Measurements from ENCODE around the gene CXCR6.

CXCR6 gene

GRCh38 chr3:45912435-45912834, 30.8 kb upstream of the CXCR6 start:
- Histone ChIP-seq H3K9me3 (ENCODE audit: insufficient read depth, low read length, severe bottlenecking) (no peaks in the 10 kb centered on the region), H2AFZ (ENCODE audit: low read depth, low read length) (no peak overlapping the region), H3K27me3 (ENCODE audit: insufficient read depth, low read length, poor library complexity) (no peaks in the 10 kb centered on the region), H3K36me3 (ENCODE audit: insufficient read depth, low read length) (peaks cover 80% of the 10 kb centered on the region), H3K9ac (ENCODE audit: low read depth, low read length) (peak overlapping the region; percentile 89), H3K27ac (ENCODE audit: low read length) (peak overlapping the region; percentile 99), H3K4me1 (ENCODE audit: insufficient read depth, low read length) (peaks cover 73% of the 10 kb centered on the region), H4K20me1 (ENCODE audit: insufficient read depth, low read length) (peaks cover 28% of the 10 kb centered on the region; the same call in 1 of the 2 replicates), H3K4me2 (ENCODE audit: insufficient read depth, low read length) (peak overlapping the region; percentile 89), H3K4me3 (ENCODE audit: low read depth in 1 of 2, low read length in 2 of 2) (peak overlapping the region; percentile 68 to 76), H3K79me2 (ENCODE audit: insufficient read depth, low read length) (peaks cover 94% of the 10 kb centered on the region)
- no peak for DNase-seq
- ATAC-seq (ENCODE audit: insufficient read depth, low read depth) = no peak
- TF ChIP-seq CTCF (IDR thresholded peaks at IDR 0.05; ENCODE audit: borderline replicate concordance, extremely low read depth, low read length, poor library complexity, severe bottlenecking) (no peak), EZH2 (IDR thresholded peaks at IDR 0.05; ENCODE audit: borderline replicate concordance, low read depth, low read length, severe bottlenecking) (no peak)

GRCh38 chr3:45914362-45915058, 28.8 kb upstream of the CXCR6 start:
- no peak for ATAC-seq (ENCODE audit: insufficient read depth, low read depth)
- H3K9ac ChIP-seq (ENCODE audit: low read depth, low read length) = peak overlapping the region; percentile 89
- H3K79me2 ChIP-seq (ENCODE audit: insufficient read depth, low read length) = peaks cover 94% of the 10 kb centered on the region
- H3K27me3 ChIP-seq (ENCODE audit: insufficient read depth, low read length, poor library complexity) = no peaks in the 10 kb centered on the region
- peak overlapping the region; percentile 99 for H3K27ac ChIP-seq (ENCODE audit: low read length)
- peak overlapping the region; percentile 89 for H3K4me2 ChIP-seq (ENCODE audit: insufficient read depth, low read length)
- peaks cover 73% of the 10 kb centered on the region for H3K4me1 ChIP-seq (ENCODE audit: insufficient read depth, low read length)
- no peaks in the 10 kb centered on the region for H3K9me3 ChIP-seq (ENCODE audit: insufficient read depth, low read length, severe bottlenecking)
- H3K36me3 ChIP-seq (ENCODE audit: insufficient read depth, low read length) = peaks cover 72% of the 10 kb centered on the region
- H3K4me3 ChIP-seq (ENCODE audit: low read depth in 1 of 2, low read length in 2 of 2) = peak overlapping the region; percentile 68 to 76
- DNase-seq = no peak
- H2AFZ ChIP-seq (ENCODE audit: low read depth, low read length) = no peak overlapping the region
- TF ChIP-seq EZH2 (IDR thresholded peaks at IDR 0.05; ENCODE audit: borderline replicate concordance, low read depth, low read length, severe bottlenecking) = no peak
- TF ChIP-seq CTCF (IDR thresholded peaks at IDR 0.05; ENCODE audit: borderline replicate concordance, extremely low read depth, low read length, poor library complexity, severe bottlenecking) = peak; percentile 10
- H4K20me1 ChIP-seq (ENCODE audit: insufficient read depth, low read length) = peaks cover 8% of the 10 kb centered on the region; the same call in 1 of the 2 replicates

- TF ChIP-seq EZH2 (IDR thresholded peaks at IDR 0.05; ENCODE audit: borderline replicate concordance, low read depth, low read length, severe bottlenecking) (no peak), CTCF (IDR thresholded peaks at IDR 0.05; ENCODE audit: borderline replicate concordance, extremely low read depth, low read length, poor library complexity, severe bottlenecking) (no peak)
- peak overlapping the region; percentile 89 for H3K9ac ChIP-seq (ENCODE audit: low read depth, low read length)
- H3K4me2 ChIP-seq (ENCODE audit: insufficient read depth, low read length) = peak overlapping the region; percentile 89
- peaks cover 94% of the 10 kb centered on the region for H3K79me2 ChIP-seq (ENCODE audit: insufficient read depth, low read length)
- no peaks in the 10 kb centered on the region for H3K27me3 ChIP-seq (ENCODE audit: insufficient read depth, low read length, poor library complexity)
- ATAC-seq (ENCODE audit: insufficient read depth, low read depth) = peak; percentile 19
- H4K20me1 ChIP-seq (ENCODE audit: insufficient read depth, low read length) = peaks cover 4% of the 10 kb centered on the region; the same call in 1 of the 2 replicates
- peak overlapping the region; percentile 68 to 76 for H3K4me3 ChIP-seq (ENCODE audit: low read depth in 1 of 2, low read length in 2 of 2)
- no peak overlapping the region for H2AFZ ChIP-seq (ENCODE audit: low read depth, low read length)
- no peaks in the 10 kb centered on the region for H3K9me3 ChIP-seq (ENCODE audit: insufficient read depth, low read length, severe bottlenecking)
- peak overlapping the region; percentile 99 for H3K27ac ChIP-seq (ENCODE audit: low read length)
- DNase-seq = peak; percentile 81
- peaks cover 72% of the 10 kb centered on the region for H3K36me3 ChIP-seq (ENCODE audit: insufficient read depth, low read length)
- peaks cover 73% of the 10 kb centered on the region for H3K4me1 ChIP-seq (ENCODE audit: insufficient read depth, low read length)
Measured at GRCh38 chr3:45915059-45915439, 28.2 kb upstream of the CXCR6 start.

Data from DND-41 (cell line).